Neutrophil (primary cell): Measurements from ENCODE around the gene SEC31B.

Experiments
- H3K27ac ChIP-seq: fragments of 200-600 bp; sonication (generic); 2 replicates; pipeline ENCODE4 v1.5.1; 2016; ENCODE audit warnings: mild to moderate bottlenecking, moderate library complexity
- H3K27me3 ChIP-seq: fragments of 200-600 bp; sonication (generic); 2 replicates; pipeline ENCODE4 v1.6.0; 2016; ENCODE audit warnings: mild to moderate bottlenecking
- H3K36me3 ChIP-seq: fragments of 200-600 bp; sonication (generic); 2 replicates; pipeline ENCODE4 v1.5.1; 2017
- H3K4me1 ChIP-seq, 2 experiments: fragments of 200-600 bp in 1 of 2; sonication (generic) in 1 of 2; 1 replicate in 1 of 2; 2 replicates in 1 of 2; pipeline versions ENCODE4 v1.5.1 to v1.6.1; 2013 to 2016; ENCODE audit warnings: low read depth in 1 of 2, low read length in 1 of 2, mild to moderate bottlenecking in 1 of 2, moderate library complexity in 1 of 2; ENCODE audit not compliant: control insufficient read depth in 1 of 2, insufficient read depth in 1 of 2
- H3K4me3 ChIP-seq, 2 experiments: fragments of 200-600 bp in 1 of 2; sonication (generic) in 1 of 2; 1 replicate in 1 of 2; 2 replicates in 1 of 2; pipeline ENCODE4 v1.5.1; 2013 to 2016; ENCODE audit warnings: low read depth in 1 of 2, low read length in 1 of 2, mild to moderate bottlenecking in 1 of 2, moderate library complexity in 1 of 2
- H3K9me3 ChIP-seq: fragments of 200-600 bp; sonication (generic); 2 replicates; pipeline ENCODE4 v1.5.1; 2016
- CTCF ChIP-seq: fragments of 200-600 bp; sonication (generic); IDR thresholded peaks from 2 replicates; pipeline ENCODE4 v1.5.1; 2016; ENCODE audit warnings: antibody characterized with exemption

The SEC31B gene

DNA sequence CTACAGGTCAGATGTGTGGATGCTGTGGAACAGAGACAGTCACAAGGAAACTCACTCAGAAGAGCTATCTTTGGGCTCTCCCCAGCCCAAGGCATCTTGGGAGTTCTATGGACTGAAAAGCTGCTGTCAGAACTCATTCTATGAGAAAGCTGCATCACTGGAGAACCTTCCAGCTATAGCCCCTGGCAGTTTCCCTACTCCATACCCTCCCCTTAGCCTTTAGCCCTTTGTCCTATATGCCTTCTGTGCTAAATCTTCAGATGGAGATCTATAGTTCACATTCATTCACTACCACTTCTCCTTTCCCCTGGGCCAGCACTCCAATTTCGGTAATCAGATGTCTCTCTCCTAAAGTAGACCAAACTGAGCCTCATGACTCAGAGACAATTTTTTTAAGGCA, 49.9 kb downstream of the SEC31B start:
- no peak for TF ChIP-seq CTCF
- no peaks in the 10 kb centered on the region for H3K4me1 ChIP-seq
- H3K4me3 ChIP-seq, result no peak overlapping the region
- no peak overlapping the region for H3K27ac ChIP-seq
- H3K36me3 ChIP-seq, result no peaks in the 10 kb centered on the region
- peaks cover 54% of the 10 kb centered on the region for H3K27me3 ChIP-seq
- H3K9me3 ChIP-seq, result no peaks in the 10 kb centered on the region

- Histone ChIP-seq H3K27me3 (peaks cover 59% of the 10 kb centered on the region), H3K4me3 (no peak overlapping the region), H3K4me1 (no peaks in the 10 kb centered on the region), H3K36me3 (no peaks in the 10 kb centered on the region), H3K9me3 (no peaks in the 10 kb centered on the region), H3K27ac (no peak overlapping the region)
- TF ChIP-seq CTCF, result no peak
Observed at GRCh38 chr10:100468978-100469377, 50.7 kb downstream of the SEC31B start.

- no peak overlapping the region for H3K27ac ChIP-seq
- H3K4me3 ChIP-seq, result no peak overlapping the region
- H3K4me1 ChIP-seq, result no peaks in the 10 kb centered on the region
- H3K27me3 ChIP-seq, result peaks cover 59% of the 10 kb centered on the region
- H3K9me3 ChIP-seq, result no peaks in the 10 kb centered on the region
- H3K36me3 ChIP-seq, result no peaks in the 10 kb centered on the region
- no peak for TF ChIP-seq CTCF
Observed at GRCh38 chr10:100468322-100468721, 51.3 kb downstream of the SEC31B start.

- H3K9me3 ChIP-seq, result no peaks in the 10 kb centered on the region
- H3K27me3 ChIP-seq, result peaks cover 72% of the 10 kb centered on the region
- no peaks in the 10 kb centered on the region for H3K36me3 ChIP-seq
- H3K4me3 ChIP-seq, result no peak within 1 kb of the TSS
- H3K27ac ChIP-seq, result no peak within 1 kb of the TSS
- H3K4me1 ChIP-seq, result no peaks in the 10 kb centered on the region
- no peak for TF ChIP-seq CTCF
Observed at GRCh38 chr10:100462709-100463108, 57.0 kb downstream of the SEC31B start, which contains the start of gene WNT8B. Gene WNT8B, plus strand, starts transcription at chr10:100463009. Its CDS starts 160 bp downstream, at chr10:100463169.

- no peaks in the 10 kb centered on the region for H3K4me1 ChIP-seq
- no peak for TF ChIP-seq CTCF
- H3K4me3 ChIP-seq, result no peak overlapping the region
- peaks cover 49% of the 10 kb centered on the region for H3K27me3 ChIP-seq
- H3K27ac ChIP-seq, result no peak overlapping the region
- no peaks in the 10 kb centered on the region for H3K9me3 ChIP-seq
- H3K36me3 ChIP-seq, result no peaks in the 10 kb centered on the region
Observed at GRCh38 chr10:100448951-100449350, 70.7 kb downstream of the SEC31B start.

DNA sequence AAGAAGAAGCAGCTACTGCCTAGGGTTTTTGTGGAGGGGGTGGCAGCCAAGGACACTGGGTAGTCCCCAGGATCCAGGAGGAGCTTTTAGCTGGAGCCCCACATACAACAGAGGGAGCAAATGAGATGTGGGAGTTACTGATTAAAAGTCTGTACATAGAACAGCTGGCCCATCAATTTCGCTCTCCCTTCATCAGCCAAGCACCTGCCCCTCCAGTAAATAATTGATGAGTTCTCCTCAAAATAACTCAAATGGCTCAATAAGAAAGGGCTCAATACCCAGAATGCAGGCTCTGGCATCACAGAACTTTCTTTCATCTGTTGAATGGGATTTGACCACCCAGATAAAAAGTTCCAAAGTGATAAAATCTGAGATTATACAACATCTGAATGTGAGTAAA, 72.0 kb downstream of the SEC31B start:
- Histone ChIP-seq H3K9me3 (no peaks in the 10 kb centered on the region), H3K4me3 (no peak overlapping the region), H3K27me3 (peaks cover 51% of the 10 kb centered on the region), H3K36me3 (no peaks in the 10 kb centered on the region), H3K4me1 (no peaks in the 10 kb centered on the region), H3K27ac (no peak overlapping the region)
- TF ChIP-seq CTCF, result no peak
